HL-60/S4 treated with retinoic acid at 250 ng/mL for 4 days and 3 days (cell line): Measurements from ENCODE around the gene SPAG16.

Experiments used
- in situ Hi-C: fragments of 300-500 bp; cut with MboI; formaldehyde crosslinking; loops from 2 replicates; pipeline ENCODE4 v1.7.0; 2022; ENCODE audit warnings: low sequenced_read_pairs

The SPAG16 gene

DNA sequence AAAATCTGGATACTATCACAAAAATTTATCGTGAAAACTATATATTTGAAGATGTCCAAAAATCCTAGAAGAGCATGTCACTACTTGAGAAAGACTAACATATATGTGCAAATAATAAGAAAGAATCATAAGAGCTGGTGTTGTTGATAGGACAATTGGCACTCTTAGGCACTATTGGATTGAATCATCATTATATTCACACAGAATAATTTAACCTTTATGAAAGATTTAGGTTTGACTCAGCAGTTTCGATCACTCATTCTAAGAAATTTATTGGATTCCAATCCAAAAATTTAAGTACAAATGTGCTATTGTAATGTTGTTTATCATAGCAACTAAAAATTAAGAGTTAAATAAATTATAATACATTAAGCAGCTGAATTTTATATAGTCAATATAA is 503.6 kb downstream of the SPAG16 start:
- in situ Hi-C loops: no loop called here

DNA sequence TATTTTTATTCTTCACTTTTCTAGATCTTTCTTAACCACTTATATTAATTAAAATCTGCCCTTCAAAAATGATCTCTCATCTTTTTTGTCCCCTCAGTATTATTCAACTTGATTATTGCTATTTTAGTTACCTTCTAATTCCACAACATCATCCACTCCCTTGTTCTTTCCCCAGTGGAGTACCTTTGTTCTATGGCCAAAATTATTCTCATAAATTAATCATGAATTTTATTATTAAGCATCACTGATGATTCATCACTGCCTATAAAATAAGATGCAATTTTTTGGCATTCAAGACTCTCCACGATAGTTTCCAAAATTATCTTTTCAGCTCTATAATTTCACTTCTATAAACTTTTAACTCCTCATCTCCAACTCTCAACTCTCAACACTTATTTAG is 505.7 kb downstream of the SPAG16 start:
- in situ Hi-C loops: no loop called here

DNA sequence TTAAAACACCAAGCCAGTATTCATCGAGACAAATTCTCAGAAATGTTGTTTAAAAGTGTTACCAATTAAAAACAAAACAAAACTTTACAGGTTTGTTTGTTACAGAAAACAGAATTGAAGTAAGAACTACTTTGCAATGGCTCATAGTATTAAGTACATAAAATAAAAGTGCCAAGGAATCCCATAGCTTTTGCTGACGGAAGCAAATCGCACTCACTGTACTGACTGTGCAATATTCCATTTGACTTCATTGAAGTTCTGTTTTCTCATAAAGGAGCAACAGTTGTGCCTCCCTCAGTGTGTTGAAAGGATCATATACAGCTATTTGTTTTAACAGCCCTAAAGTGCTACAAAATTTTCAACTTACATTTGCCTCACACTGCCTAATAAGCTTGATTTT is 507.8 kb downstream of the SPAG16 start:
- in situ Hi-C loops: no loop called here

DNA sequence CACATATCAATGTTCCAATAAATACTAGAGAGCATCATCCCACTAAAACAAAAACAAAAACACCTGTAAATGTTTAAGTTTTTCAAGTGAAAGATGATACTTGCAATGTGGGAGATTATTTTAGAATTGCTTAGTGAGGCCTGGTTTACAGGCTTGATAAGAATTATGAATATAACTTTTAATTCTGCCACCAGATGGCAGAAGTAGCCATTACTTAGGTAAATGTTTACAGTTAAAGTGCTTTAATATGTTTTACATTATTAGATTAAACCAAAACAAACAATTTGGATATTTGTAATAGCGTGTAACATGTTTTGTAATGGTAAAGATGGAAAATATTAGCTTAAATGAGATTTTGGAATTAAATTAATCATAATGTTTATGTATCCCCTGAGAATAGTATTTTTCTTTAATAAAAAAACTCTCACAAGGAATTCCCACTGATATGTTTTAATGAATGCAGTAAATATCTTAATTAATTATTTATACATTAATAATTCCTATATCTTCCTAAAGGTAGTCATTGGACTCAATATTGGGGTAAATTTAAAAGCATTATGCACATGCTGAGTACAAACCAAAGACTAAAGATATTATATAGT is 522.0 kb downstream of the SPAG16 start:
- in situ Hi-C loops: no loop called here

DNA sequence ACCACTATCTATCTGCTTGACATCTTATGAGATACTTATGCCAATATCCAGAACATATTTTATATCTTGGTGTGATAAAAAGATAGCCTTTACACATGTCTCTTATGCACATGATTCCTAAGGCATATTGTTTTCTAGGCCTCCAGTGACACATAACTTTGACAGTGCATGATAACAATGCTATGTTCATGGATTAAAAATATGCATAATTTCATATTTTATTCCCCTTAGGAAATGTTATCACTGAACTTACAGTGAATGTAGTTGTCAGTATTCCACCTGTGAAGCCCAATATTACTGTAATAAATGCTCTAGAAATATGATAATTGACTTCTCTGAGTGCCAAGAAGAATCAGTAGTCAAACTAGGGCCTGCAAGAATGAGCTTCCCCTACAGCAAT is 532.3 kb downstream of the SPAG16 start:
- in situ Hi-C loops: no loop called here

DNA sequence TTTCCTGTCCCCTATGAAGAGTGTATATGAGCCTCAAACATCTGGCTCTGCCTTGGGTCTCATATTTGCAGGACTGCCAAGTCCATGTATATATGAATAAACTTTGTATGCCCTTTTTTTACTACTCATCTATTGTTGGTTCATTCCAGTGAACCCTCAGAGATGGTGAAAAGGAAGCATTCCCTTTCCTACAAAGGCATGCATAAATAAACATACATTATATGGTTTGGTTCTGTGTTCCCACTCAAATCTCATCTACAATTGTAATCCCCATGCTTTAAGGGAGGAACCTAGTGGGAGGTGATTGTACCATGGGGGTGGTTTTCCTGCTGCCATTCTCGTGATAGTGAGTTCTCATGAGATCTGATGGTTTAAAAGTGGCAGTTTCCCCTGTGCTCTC is 534.2 kb downstream of the SPAG16 start:
- in situ Hi-C loops: no loop called here

DNA sequence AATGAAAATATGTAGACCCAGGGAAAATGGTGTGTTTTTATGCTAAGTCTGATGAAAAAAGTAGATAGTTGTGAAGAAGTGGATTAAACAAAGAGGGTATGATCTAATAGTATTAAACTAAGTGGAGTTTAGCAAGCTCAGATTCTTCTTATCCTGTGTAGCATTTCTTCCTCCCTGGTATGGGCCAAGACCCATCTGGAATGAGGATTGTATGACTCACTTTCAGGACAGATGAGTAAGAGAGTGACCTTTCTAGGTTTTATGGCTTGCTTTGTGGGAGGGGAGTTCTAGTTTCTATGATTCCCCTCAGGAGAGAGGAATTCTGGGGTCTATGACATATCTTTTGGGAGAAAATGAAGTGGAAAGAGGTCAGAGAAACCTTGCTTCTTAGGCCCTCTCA is 550.1 kb downstream of the SPAG16 start:
- in situ Hi-C loops: no loop called here

DNA sequence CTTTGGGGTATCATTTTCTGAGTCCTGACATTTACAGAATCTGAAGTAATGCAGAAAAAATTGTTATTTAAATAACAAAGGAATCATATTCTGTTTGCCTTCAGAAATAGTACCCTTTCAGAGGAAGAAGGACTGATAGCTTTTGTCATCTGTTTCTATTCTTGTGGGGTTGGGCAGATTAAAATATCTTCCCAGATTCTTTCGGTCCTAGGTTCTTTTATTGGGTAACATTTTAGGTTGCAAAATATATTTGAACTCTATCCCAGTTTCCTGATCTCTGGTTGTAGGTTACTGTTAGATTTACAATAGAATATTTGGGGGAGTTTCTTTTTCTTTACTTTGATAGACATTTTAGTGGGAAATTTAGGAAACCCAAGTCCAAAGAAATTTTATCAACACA is 550.5 kb downstream of the SPAG16 start:
- in situ Hi-C loops: no loop called here

DNA sequence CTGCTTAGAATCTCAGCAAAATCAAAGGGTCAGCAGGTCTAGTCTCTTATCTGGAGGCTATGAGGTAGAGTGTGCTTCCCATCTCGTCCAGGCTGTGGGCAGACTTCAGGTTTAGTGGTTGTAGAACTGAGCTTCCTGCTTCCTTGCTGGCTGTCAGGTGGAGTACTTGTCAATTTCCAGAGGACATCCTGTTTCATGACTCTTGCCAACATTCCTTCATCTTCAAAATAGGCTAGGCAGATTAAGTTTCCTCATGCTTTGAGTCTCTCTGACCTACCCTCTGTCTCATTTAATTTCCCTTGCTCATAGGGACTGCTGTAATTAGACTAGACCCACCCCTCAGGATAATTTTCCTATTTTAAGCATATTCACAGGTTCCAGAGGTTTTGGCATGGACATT is 562.6 kb downstream of the SPAG16 start:
- in situ Hi-C loops: no loop called here

DNA sequence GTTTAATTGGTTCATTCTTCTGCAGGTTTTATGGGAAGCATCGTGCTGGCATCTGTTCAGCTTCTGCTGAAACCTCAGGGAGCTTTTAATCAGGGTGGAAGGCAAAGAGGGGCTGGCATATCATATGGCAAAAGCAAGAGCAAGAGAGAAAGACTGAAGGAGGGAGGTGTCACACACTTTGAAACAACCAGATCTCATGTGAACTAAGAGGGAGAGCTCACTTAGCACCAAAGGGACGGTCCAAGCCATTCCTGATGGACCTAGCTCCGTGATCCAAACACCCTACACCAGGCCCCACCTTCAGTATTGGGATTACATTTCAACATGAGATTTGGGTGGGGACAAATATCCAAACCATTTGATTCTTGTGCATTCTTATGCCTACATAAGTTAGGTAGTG is 563.1 kb downstream of the SPAG16 start:
- in situ Hi-C loops: no loop called here

DNA sequence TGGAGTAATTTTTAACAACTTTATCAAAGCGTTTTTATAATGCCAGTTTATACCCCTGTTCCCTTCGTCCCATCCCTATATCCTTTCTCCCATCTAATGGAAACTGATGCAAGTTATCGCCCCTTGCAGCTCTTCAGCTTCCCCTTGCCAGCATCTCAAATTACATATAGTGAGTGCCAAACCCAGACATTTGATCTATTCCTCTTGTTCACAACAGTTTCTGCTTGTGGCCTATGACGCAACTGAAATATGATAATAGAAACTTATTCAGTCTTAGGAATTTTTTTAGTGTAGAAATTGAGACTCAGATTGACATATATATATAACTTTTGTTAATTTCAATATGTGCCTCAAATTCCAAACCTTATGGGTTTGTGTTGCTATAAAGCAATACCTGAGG is 564.4 kb downstream of the SPAG16 start:
- in situ Hi-C loops: no loop called here

DNA sequence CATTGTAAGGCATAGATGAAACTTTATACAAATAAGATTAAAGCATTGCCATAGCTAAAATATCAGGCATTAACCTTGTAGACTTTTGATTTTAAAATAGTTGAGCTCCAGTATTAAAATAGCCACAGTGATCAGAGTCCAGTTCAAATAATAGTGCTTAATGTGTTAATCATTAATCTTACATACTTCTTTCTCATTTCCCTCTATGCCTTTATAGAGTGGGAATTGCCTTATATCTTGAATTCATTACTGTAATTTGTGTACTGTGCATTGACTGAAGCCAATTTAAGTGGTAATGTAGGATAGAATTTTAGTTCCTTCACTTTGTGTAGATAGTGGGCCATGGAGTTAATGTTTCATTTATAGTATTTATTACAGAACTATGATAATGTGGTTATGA is 577.4 kb downstream of the SPAG16 start:
- in situ Hi-C loops: no loop called here

DNA sequence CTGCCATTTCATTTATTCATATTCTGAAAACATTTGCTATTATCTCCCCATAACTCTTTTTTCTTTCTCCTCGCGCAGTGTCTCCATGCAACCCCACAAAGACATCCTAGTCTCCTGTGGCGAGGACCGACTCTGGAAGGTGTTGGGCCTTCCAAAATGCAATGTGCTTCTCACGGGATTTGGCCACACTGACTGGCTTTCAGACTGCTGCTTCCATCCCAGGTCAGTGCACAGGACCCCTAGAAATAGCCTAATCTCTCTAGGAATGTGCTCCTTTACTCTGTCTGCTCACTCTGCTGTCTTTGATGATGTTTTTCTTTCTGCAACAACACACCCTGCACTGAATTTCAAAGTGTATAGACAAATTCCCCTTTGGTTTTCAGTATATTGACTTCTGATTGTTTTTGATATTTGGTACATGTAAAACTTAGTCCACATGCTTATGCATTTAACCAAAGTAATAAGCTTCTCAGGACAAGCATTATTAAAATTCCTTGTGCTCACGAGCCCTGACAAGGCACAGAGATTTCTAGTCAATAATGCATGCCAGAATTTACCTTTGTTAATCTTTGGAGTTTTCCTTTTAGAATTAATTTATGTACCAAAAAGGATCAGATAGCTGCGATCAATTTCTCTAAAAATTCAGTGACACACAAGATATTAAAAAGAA is 578.3 kb downstream of the SPAG16 start:
- in situ Hi-C loops: no loop called here

DNA sequence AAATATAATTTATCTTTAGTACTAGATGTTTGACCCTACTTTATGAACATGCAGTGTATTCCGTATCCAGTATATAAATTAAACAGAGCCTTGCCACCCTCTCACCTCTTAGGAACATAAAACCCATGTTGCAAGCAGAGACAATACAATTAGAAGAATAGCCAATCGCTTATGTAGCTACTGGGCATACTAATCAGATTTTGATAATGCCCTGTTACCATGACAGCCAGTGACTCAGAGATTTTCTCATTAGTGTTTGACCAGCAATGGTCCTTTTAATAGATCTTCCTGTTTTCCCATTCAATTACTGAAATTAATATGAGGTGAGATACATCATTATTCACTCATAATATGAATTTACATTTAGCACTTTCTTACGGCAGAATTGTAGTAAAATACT is 579.3 kb downstream of the SPAG16 start:
- in situ Hi-C loops: no loop called here

DNA sequence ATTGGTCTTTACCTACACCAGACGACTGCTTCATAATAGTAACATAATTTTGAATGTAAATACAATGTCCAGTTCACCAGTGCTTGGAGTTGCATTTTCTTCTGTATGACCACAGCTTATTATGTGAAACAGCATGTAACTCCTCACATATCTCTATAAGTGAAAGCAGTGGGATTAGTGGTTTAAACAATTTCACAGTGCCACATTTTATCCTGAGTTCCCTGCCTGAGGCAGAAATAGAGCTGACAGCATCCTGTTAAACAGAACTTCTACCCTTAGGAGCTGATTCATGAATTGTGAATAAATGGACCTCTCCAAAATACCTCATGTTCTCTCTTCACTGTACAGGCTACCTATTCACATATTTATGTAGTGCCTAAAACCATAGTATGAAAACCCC is 584.3 kb downstream of the SPAG16 start:
- in situ Hi-C loops: no loop called here

DNA sequence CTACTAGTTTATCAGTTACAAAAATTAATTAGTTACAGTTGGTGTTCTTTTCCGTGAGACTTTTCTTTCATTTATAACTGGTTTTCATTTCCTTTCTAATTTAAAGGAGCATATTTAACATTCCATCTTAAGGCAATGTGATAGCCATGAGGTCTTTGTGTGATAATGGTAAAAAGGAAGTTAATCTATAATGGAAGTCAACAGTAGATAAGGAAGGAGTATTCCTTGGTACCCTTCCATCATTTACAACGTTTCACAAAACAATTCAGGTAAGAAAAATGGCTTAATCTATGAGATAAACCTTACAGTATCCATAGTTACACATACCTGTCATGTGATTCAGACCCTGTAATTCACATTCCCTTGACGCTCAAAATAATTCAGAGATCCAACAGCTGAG is 601.2 kb downstream of the SPAG16 start:
- in situ Hi-C loops: no loop called here

DNA sequence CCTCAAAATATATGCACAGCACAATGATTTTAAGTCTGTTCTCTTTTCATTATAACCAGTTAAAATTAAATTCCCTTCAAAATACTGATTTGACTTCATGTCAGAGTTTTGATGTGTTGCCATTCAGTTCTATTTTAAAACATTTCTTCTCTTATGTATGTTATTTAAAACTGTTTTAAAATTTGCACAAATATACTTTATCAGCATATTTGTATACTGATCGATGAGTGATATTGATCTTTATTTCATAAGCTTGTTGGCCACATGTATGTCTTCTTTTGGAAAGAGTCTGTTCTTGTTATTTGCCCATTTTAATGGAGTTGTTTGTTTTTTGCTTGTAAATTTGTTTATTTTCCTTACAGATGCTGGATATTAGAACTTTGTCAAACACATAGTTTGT is 630.2 kb downstream of the SPAG16 start:
- in situ Hi-C loops: no loop called here

DNA sequence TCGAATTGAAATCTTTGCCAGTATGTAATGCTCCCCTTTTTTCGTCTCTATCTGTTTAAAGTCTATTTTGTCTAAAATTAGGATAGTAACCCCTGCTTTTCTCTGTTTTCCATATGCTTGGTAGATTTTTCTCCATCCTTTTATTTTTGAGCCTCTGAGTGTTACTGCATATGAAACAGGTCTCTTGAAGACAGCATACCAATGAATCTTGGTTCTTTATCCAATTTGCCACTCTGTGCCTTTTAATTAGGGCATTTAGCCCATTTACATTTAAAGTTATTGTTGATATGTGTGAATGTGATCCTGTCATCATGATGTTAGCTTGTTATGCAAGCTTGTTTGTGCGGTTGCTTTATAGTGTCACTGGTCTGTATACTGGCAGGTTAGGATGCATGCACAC is 635.8 kb downstream of the SPAG16 start:
- in situ Hi-C loops: no loop called here

DNA sequence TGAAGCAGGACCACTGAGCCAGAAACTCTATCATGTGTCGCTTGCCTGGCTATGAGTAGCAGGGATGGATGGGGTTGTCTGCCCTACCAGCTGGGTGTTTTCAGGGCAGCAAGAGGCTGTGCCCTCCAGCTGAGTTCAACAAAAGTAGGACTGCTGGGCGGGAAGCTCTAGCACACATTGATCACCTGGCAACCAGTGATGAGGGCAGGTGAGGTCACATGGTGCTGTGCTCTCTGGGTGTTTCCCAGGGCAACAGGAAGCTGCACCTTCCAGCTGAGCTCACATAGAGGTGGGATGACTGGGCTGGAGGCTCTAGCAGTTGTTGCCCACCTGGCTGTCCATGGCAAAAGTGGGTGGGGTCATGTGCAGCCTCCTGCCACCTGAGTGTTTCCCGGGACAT is 639.3 kb downstream of the SPAG16 start:
- in situ Hi-C loops: no loop called here

DNA sequence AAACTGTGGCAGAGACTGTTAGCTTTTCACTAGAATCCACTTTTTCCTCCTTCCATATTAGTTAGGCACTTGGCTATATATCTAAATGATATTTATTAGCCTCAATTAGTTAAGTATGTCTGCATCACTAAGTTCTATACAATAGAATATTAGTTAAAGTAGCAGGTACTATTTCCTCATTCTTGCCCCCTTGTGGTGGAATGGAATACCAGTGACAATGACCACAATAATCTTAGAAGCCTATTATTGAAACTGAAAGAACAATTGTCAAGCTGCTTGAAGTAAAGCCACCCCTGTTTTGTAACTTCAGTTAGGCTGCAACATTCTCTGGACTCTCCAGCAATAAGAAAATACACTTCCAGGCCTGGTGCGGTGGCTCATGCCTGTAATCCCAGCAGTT is 650.3 kb downstream of the SPAG16 start:
- in situ Hi-C loops: no loop called here

DNA sequence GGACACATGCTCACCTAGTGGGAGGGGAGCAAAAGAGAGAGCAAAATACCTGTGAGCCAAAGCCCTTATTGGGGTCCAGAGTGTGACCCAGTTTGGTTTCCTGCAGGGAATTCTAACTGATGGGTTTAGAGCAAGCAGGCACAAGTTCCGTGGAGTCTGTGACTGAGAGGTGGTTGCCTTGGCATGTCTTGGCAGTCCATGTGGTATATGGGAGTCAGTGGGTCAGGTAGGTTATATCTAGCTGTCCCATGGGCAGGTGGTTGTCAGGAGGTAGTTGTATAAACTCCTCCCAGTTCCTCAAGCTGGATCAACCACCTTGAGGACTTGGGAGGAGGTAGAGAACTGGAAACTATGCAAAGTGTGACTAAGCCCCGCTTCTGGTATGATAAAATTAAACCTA is 673.8 kb downstream of the SPAG16 start:
- in situ Hi-C loops: no loop called here

DNA sequence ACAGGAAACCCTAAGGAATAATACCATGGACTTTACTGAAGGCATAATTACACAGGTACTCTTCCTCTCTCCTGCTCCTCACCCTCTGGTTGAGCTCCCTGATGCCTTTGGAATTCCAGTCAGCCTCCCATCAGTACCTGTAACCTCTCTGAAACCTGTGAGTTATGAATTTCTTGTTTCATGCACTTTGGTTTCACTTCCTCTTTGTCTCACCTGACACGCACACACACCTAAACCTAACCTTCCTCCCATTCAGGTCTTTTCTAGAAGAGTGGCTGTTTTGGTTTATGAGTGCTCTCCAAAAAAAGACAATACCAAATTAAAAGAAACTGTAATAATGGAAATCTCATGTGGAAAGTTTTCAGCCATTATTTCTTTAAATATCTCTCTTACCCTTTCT is 675.3 kb downstream of the SPAG16 start:
- in situ Hi-C loops: no loop called here

DNA sequence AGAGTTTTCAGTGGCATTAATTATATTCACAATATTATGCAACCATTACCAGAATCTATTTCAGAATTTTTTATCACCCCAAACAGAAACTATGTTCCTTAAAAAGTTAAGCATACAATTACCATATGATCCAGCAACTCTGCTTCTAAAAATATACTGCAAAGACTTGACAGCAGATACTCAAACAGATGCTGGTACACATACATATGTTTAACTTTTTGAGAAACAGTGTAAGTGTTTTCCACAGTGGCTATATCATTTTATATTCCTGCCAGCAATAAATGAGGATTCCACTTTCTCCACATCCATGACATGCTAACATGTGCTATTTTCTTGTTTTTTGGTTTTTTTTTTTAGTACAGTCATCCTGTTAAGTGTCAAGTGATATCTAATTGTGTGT is 687.3 kb downstream of the SPAG16 start:
- in situ Hi-C loops: no loop called here
